ENCODE measurements around the gene CDC42EP1. TPM values are rescaled to one million over a fixed set of nuclear protein-coding genes. Genes with fewer than 3 reads are reported as not detected.
"Not testable (repeated sequence)": the region's sequence is repeated elsewhere in the genome, so short reads cannot be mapped to it uniquely, and the experiment has no call there.

Gene CDC42EP1
- total RNA-seq, 1 donor from 2014 or later: 98.1 TPM

- no peak overlapping the region for H3K4me3 ChIP-seq (ENCODE audit: low read depth, low read length)
- peaks cover 2% of the 10 kb centered on the region for H3K27me3 ChIP-seq (ENCODE audit: control insufficient read depth, insufficient read depth, low read length)
- no peak for DNase-seq (ENCODE audit: low read depth)
- TF ChIP-seq, protein P1, sequence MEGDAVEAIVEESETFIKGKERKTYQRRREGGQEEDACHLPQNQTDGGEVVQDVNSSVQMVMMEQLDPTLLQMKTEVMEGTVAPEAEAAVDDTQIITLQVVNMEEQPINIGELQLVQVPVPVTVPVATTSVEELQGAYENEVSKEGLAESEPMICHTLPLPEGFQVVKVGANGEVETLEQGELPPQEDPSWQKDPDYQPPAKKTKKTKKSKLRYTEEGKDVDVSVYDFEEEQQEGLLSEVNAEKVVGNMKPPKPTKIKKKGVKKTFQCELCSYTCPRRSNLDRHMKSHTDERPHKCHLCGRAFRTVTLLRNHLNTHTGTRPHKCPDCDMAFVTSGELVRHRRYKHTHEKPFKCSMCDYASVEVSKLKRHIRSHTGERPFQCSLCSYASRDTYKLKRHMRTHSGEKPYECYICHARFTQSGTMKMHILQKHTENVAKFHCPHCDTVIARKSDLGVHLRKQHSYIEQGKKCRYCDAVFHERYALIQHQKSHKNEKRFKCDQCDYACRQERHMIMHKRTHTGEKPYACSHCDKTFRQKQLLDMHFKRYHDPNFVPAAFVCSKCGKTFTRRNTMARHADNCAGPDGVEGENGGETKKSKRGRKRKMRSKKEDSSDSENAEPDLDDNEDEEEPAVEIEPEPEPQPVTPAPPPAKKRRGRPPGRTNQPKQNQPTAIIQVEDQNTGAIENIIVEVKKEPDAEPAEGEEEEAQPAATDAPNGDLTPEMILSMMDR (IDR thresholded peaks at IDR 0.05; ENCODE audit: insufficient read depth, low read length, poor library complexity, severe bottlenecking): no peak
- no peaks in the 10 kb centered on the region for H3K36me3 ChIP-seq (ENCODE audit: control insufficient read depth, insufficient read depth, low read length)
These were observed 17.7 kb downstream of the CDC42EP1 start for GRCh38 chr22:37578002-37578401.

DNA sequence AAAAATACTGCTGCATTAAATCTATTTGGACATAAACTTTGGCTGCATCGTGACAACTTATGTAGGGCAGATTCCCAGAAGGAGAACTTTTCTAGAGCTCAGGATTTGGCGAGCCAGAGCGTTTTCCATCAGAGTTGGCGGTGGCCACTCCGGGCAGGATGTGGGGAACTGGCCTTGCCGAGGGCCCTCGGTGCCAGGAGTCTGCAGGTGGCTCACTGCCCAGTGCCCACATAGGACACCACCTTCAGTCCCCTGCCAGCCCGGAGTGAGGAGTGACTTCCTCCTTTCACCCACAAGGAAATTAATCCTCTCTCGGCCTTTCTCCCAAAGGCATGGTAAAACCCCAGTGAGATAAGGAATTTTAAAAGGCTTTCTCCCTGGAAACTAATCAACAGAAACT is 21.2 kb downstream of the CDC42EP1 start:
- TF ChIP-seq, protein P1 (IDR thresholded peaks at IDR 0.05; ENCODE audit: insufficient read depth, low read length, poor library complexity, severe bottlenecking): no peak
- H3K27me3 ChIP-seq (ENCODE audit: control insufficient read depth, insufficient read depth, low read length): peaks cover under 1% of the 10 kb centered on the region
- H3K4me3 ChIP-seq (ENCODE audit: low read depth, low read length): no peak overlapping the region
- no peaks in the 10 kb centered on the region for H3K36me3 ChIP-seq (ENCODE audit: control insufficient read depth, insufficient read depth, low read length)
- no peak for DNase-seq (ENCODE audit: low read depth)

- Histone ChIP-seq H3K27me3 (ENCODE audit: control insufficient read depth, insufficient read depth, low read length) (no peaks in the 10 kb centered on the region), H3K4me3 (ENCODE audit: low read depth, low read length) (no peak overlapping the region), H3K36me3 (ENCODE audit: control insufficient read depth, insufficient read depth, low read length) (no peaks in the 10 kb centered on the region)
- no peak for DNase-seq (ENCODE audit: low read depth)
- TF ChIP-seq, protein P1 (IDR thresholded peaks at IDR 0.05; ENCODE audit: insufficient read depth, low read length, poor library complexity, severe bottlenecking): no peak
These were observed 22.2 kb downstream of the CDC42EP1 start for GRCh38 chr22:37582526-37582925.

GRCh38 chr22:37588546-37589215 is 28.4 kb downstream of the CDC42EP1 start:
- no peak for DNase-seq (ENCODE audit: low read depth)
- TF ChIP-seq, protein P1 (IDR thresholded peaks at IDR 0.05; ENCODE audit: insufficient read depth, low read length, poor library complexity, severe bottlenecking): no peak
- Histone ChIP-seq H3K36me3 (ENCODE audit: control insufficient read depth, insufficient read depth, low read length) (no peaks in the 10 kb centered on the region), H3K27me3 (ENCODE audit: control insufficient read depth, insufficient read depth, low read length) (peaks cover 2% of the 10 kb centered on the region), H3K4me3 (ENCODE audit: low read depth, low read length) (no peak overlapping the region)

- Histone ChIP-seq H3K27me3 (ENCODE audit: control insufficient read depth, insufficient read depth, low read length) (peaks cover 2% of the 10 kb centered on the region), H3K4me3 (ENCODE audit: low read depth, low read length) (no peak overlapping the region), H3K36me3 (ENCODE audit: control insufficient read depth, insufficient read depth, low read length) (no peaks in the 10 kb centered on the region)
- TF ChIP-seq, protein P1 (IDR thresholded peaks at IDR 0.05; ENCODE audit: insufficient read depth, low read length, poor library complexity, severe bottlenecking): no peak
- no peak for DNase-seq (ENCODE audit: low read depth)
These were observed 29.4 kb downstream of the CDC42EP1 start for GRCh38 chr22:37589636-37590035.

DNA sequence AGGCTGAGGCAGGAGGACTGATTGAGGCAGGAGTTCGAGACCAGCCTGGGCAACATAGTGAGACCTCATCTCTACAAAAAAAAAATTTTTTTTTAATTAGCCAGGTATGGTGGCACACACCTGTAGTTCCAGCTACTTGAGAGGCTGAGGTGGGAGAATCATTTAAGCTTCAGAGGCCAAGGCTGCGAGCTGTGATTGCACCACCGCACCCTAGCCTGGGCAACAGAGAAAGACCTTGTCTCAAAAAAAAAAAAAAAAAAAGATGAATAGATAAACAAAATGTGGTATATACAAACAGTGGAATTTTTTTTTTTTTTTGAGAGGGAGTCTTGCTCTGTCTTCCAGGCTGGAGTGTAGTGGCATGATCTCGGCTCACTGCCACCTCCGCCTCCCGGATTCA is 30.8 kb downstream of the CDC42EP1 start:
- H3K4me3 ChIP-seq (ENCODE audit: low read depth, low read length); DNase-seq (ENCODE audit: low read depth); H3K36me3 ChIP-seq (ENCODE audit: control insufficient read depth, insufficient read depth, low read length); H3K27me3 ChIP-seq (ENCODE audit: control insufficient read depth, insufficient read depth, low read length): not testable (repeated sequence)
